Activated naive CD8-positive, alpha-beta T cell treated with anti-CD3 and anti-CD28 coated beads, Interleukin-2, amount 10 ng/mL, durations not matched to agents 7 days and 5 days (primary cell): ENCODE measurements around the gene TRMT2A. TPM values are rescaled to one million over a fixed set of nuclear protein-coding genes. Genes with fewer than 3 reads are reported as not detected.
A peak's percentile ranks its signal among the peaks of the same experiment; 100 is the strongest.

ENCODE experiments used
- ATAC-seq: fragments of 150-1000 bp; cut with Tn5 transposase; one replicate; pipeline ENCODE4 v1.10.0; 2021; ENCODE audit warnings: low read depth, moderate library complexity
- POLR2A ChIA-PET: fragments of 350-600 bp; sonication (Branson Sonifier 250); formaldehyde crosslinking; loops from one replicate; lab custom pipeline; 2021; ENCODE audit warnings: antibody characterized with exemption; lab: Charles Lee
- DNase-seq: peaks from one replicate; pipeline ENCODE4 v3.0.0; 2021
- H3K27ac Mint-ChIP-seq: one replicate; pipeline ENCODE4 v1.8.0; 2022; ENCODE audit warnings: mild to moderate bottlenecking, mixed read lengths
- H3K27me3 Mint-ChIP-seq: one replicate; pipeline ENCODE4 v1.8.0; 2022; ENCODE audit warnings: mild to moderate bottlenecking, moderate library complexity, mixed read lengths
- H3K36me3 Mint-ChIP-seq: one replicate; pipeline ENCODE4 v1.8.0; 2021; ENCODE audit warnings: mild to moderate bottlenecking, mixed read lengths
- H3K4me1 Mint-ChIP-seq: one replicate; pipeline ENCODE4 v1.8.0; 2021; ENCODE audit warnings: mixed read lengths
- H3K4me3 Mint-ChIP-seq: one replicate; pipeline ENCODE4 v1.8.0; 2022; ENCODE audit warnings: mild to moderate bottlenecking, moderate library complexity, mixed read lengths
- H3K9me3 Mint-ChIP-seq: one replicate; pipeline ENCODE4 v1.8.0; 2021; ENCODE audit warnings: mixed read lengths
- total RNA-seq, 2 experiments: library from RNA; stranded (reverse); gene quantifications; one replicate each; pipeline ENCODE4 v1.2.3, GENCODE V29; 2021

The TRMT2A gene
- total RNA-seq, 2 experiments from 2014 or later: 107 to 118 TPM

DNA sequence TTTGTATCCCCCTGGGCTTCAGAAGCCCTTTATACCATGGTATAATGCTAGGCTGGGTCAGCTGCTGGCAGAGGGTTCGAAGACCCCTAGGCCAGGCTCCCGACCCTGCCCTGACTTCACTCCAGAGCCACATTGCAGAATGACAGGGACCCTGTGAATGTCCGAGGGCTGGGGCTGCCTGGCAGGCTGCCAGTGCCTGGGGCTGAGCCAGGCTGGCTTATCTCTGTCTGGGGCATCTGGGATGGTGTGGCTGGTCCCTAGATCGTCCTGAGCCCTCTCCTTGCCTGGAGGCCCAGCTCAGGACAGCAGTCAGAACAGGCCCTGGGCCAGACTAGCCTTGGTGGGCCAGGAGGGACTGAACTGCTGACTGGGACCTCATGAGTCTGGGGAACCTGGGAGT lies 18.2 kb upstream of the TRMT2A start:
- no peak overlapping the region for H3K27ac Mint-ChIP-seq
- H3K36me3 Mint-ChIP-seq: peaks cover 1% of the 10 kb centered on the region
- no peaks in the 10 kb centered on the region for H3K9me3 Mint-ChIP-seq
- ATAC-seq (no peak), DNase-seq (no peak)
- POLR2A ChIA-PET: no interaction called here
- H3K27me3 Mint-ChIP-seq: no peaks in the 10 kb centered on the region
- no peak overlapping the region for H3K4me3 Mint-ChIP-seq
- peaks cover 8% of the 10 kb centered on the region for H3K4me1 Mint-ChIP-seq

DNA sequence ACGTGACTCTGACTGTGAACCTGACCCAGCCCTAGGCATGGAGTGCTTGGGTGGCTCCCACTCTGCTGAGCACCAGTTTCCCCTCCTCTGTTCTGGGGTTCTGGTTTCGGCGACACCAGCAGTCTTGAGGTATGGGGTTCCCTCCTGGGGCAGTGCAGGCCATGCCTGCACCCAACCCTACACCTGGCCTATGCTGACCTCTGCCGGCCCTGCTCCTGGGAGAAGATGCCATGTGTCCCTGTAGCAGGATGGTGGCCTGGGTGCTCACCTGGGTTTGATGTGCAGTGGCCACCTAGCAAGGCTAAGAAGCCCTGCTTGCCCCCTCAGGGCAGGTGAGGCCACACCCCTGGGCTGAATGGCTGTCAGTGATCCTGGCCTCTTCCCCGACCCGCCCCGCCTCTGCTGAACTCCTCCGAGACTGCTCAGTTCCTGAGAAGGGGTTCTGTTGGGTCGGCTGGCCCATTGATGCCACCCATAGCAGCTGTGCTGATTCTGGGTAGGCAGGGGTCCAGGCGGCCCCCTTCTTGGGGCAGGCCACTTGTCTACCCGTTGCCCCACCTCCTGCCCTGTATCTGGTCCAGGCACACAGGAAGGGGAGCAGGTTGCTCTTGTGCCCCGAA lies 17.0 kb upstream of the TRMT2A start:
- Mint-ChIP-seq H3K36me3 (no peaks in the 10 kb centered on the region), H3K9me3 (no peaks in the 10 kb centered on the region), H3K27ac (no peak overlapping the region), H3K4me1 (peaks cover 12% of the 10 kb centered on the region), H3K27me3 (no peaks in the 10 kb centered on the region), H3K4me3 (peak overlapping the region; percentile 49)
- no peak for DNase-seq
- ATAC-seq: no peak
- POLR2A ChIA-PET: no interaction called here

DNA sequence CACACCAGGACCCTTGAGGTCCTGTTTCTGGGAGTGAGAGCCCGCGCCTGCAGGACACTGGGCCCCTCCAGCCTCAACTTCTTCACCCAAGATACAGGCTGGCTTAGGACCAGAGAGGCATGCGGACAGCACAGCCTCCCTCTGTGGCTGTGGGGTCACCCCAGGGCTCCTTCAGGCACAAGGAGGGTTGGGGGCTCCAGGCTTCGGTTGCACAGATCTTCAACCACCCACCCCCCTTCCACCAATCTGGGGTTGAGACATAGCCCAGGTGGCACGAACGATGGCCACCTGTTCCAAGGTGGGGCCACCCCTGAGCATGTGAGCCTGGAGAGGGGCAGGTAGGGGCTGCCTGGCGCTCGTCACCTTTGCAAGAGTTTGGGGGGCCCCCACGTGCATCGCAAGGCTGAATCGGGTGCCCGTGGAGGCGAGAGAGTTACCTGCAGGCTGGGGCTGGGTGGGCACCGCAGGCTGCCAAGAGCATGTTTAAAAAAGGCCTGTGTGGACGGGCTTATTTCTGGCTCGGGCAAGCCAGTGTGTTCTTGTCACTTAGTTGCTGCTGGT lies 15.7 kb upstream of the TRMT2A start:
- H3K4me1 Mint-ChIP-seq: peaks cover 12% of the 10 kb centered on the region
- POLR2A ChIA-PET: no interaction called here
- no peaks in the 10 kb centered on the region for H3K9me3 Mint-ChIP-seq
- peak overlapping the region; percentile 68 for H3K4me3 Mint-ChIP-seq
- DNase-seq (no peak), ATAC-seq (no peak)
- H3K27ac Mint-ChIP-seq: peak overlapping the region; percentile 12
- H3K27me3 Mint-ChIP-seq: no peaks in the 10 kb centered on the region
- H3K36me3 Mint-ChIP-seq: no peaks in the 10 kb centered on the region

GRCh38 chr22:20131859-20132685 lies 15.0 kb upstream of the TRMT2A start:
- POLR2A ChIA-PET: no interaction called here
- H3K27me3 Mint-ChIP-seq: no peaks in the 10 kb centered on the region
- H3K27ac Mint-ChIP-seq: peak overlapping the region; percentile 12
- H3K9me3 Mint-ChIP-seq: no peaks in the 10 kb centered on the region
- H3K4me1 Mint-ChIP-seq: peaks cover 11% of the 10 kb centered on the region
- peak; percentile 5 for ATAC-seq
- peak overlapping the region; percentile 68 for H3K4me3 Mint-ChIP-seq
- H3K36me3 Mint-ChIP-seq: no peaks in the 10 kb centered on the region
- DNase-seq: peak; percentile 59

DNA sequence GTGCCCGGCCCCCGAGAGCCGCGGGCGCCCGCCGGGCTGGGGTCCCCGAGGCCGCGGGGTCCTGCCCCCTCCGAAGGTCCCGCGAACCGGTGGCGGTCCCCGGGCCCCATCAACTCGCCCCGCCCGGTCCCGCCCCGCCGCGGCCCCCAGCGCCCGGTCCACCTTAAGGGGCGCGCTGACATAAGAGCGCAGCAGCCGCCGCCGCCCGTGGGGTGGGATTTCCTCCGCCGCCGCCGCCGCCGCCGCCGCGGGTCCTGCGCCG lies 14.5 kb upstream of the TRMT2A start, which contains the start of gene ZDHHC8:
Gene ZDHHC8, plus strand, starts transcription at position 208 of the 262 bp plus-strand sequence. CDS start 144 bp downstream, outside the sequence.
- Mint-ChIP-seq H3K36me3 (no peaks in the 10 kb centered on the region), H3K27me3 (no peaks in the 10 kb centered on the region), H3K27ac (peak within 1 kb of the TSS; percentile 12), H3K9me3 (no peaks in the 10 kb centered on the region), H3K4me1 (peaks cover 11% of the 10 kb centered on the region), H3K4me3 (peak within 1 kb of the TSS; percentile 68)
- DNase-seq (no peak), ATAC-seq (peak; percentile 48)
- POLR2A ChIA-PET: interaction anchor here (0.9 kb wide), 1 partner anchor 15 kb away, joined by 3 read pairs; the partner anchor contains the start of gene TRMT2A

DNA sequence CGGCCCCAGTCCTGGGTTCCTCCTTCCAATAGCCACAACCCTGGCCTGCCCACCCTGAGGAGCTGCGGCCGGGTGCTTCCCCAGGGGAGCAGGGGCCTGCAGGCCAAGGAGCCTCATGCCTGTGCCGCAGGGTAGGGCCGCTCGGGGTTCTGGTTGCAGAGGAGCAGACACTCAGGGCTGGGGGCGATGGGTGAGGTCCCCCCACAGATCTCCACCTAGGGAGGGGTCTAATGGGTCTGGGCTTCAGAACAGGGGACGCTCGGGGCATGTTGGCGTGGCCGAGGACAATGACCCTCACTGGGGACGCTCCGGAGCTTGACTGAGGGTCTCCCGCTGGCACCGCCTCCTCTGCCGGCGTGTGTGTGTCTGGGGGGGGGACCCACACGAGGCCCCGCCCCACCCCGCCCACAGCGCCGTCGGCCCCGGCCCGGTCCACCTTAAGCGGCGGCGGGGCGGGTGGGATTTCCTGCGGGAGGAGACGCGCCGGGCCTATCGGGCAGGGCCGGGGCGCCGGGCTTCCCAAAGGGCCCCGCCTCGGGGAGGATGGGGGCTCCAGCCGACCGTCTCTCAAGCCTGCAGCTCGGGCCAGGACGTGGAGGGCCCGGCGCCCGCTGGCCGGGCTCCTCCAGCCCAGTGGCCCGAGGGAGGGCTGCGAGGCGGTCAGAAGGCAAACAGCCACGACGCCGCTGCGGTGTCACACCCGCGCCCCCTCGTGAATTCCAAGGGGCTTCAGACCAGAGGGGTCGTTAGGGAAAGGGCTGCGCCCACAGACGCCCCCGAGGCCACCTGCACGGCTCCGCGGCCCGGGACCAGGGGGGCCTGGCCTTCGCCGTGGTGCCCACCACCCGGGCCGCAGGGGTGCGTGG lies 13.9 kb upstream of the TRMT2A start:
- POLR2A ChIA-PET: interaction anchor here (0.7 to 1.7 kb wide), 5 partner anchors 13 to 247 kb away, joined by 3 to 9 read pairs (median 3); partner anchors contain the start of genes TANGO2 and TRMT2A
- no peaks in the 10 kb centered on the region for H3K9me3 Mint-ChIP-seq
- H3K4me1 Mint-ChIP-seq: peaks cover 9% of the 10 kb centered on the region
- no peak overlapping the region for H3K27ac Mint-ChIP-seq
- ATAC-seq (peak; percentile 54), DNase-seq (peak; percentile 81)
- H3K36me3 Mint-ChIP-seq: peaks cover 2% of the 10 kb centered on the region
- H3K4me3 Mint-ChIP-seq: peak overlapping the region; percentile 60
- no peaks in the 10 kb centered on the region for H3K27me3 Mint-ChIP-seq

DNA sequence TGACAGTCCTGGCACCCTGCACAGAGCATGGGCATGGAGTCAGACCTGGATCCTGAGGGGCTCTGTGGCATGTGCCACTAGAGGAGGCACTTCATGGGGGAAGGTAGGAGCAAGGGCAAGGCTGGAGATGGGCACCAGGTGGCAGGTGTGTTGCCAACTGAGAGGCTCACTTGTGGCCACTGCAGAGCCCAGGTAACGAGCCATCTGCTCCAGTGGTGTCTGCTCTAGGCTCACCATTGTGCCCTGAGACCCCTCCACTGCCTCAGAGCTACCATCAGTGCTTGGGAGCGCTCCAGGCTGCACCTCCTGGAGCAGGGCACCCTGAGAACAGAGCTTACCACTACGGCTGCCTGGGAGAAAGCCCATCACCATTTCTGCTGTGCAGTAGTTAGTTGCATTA lies 13.3 kb upstream of the TRMT2A start:
- Mint-ChIP-seq H3K27ac (no peak overlapping the region), H3K27me3 (no peaks in the 10 kb centered on the region), H3K36me3 (peaks cover 3% of the 10 kb centered on the region), H3K4me3 (no peak overlapping the region), H3K4me1 (peaks cover 9% of the 10 kb centered on the region), H3K9me3 (no peaks in the 10 kb centered on the region)
- ATAC-seq (no peak), DNase-seq (no peak)
- POLR2A ChIA-PET: interaction anchor here (0.7 to 1.7 kb wide), 4 partner anchors 13 to 248 kb away, joined by 3 to 9 read pairs (median 4); partner anchors contain the start of genes TANGO2 and TRMT2A

DNA sequence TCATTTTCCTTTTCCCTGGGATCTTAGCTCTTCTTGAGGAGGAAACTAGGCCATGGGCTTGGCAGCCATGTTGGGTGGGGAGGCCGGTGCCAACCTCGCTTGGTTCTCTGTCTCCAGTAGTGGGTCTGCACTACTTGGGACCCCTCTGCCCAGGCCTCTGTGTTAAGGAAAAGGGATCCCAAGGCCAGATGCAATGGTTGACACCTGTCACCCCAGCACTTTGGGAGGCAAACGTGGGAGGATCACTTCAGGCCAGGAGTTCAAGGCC lies 12.7 kb upstream of the TRMT2A start:
- POLR2A ChIA-PET: interaction anchor here (0.7 to 1.7 kb wide), 4 partner anchors 12 to 159 kb away, joined by 3 to 9 read pairs (median 4); partner anchors contain the start of genes TANGO2 and TRMT2A
- ATAC-seq (no peak), DNase-seq (no peak)
- Mint-ChIP-seq H3K36me3 (peaks cover 3% of the 10 kb centered on the region), H3K27me3 (no peaks in the 10 kb centered on the region), H3K4me3 (no peak overlapping the region), H3K27ac (no peak overlapping the region), H3K4me1 (peaks cover 9% of the 10 kb centered on the region), H3K9me3 (no peaks in the 10 kb centered on the region)

GRCh38 chr22:20128902-20129746 lies 12.1 kb upstream of the TRMT2A start:
- Mint-ChIP-seq H3K4me3 (no peak overlapping the region), H3K9me3 (no peaks in the 10 kb centered on the region), H3K27ac (peak overlapping the region; percentile 54), H3K4me1 (peaks cover 9% of the 10 kb centered on the region), H3K36me3 (peaks cover 3% of the 10 kb centered on the region), H3K27me3 (no peaks in the 10 kb centered on the region)
- POLR2A ChIA-PET: interaction anchor here (0.7 to 1.7 kb wide), 5 partner anchors 11 to 159 kb away, joined by 3 to 9 read pairs (median 4); partner anchors contain the start of genes TANGO2 and TRMT2A
- DNase-seq (peak; percentile 69), ATAC-seq (peak; percentile 38)

GRCh38 chr22:20128619-20128901 lies 11.5 kb upstream of the TRMT2A start:
- POLR2A ChIA-PET: interaction anchor here (1.1 to 1.4 kb wide), 2 partner anchors 11 to 19 kb away, joined by 3 to 6 read pairs; partner anchors contain the start of gene TRMT2A
- peaks cover 9% of the 10 kb centered on the region for H3K4me1 Mint-ChIP-seq
- no peaks in the 10 kb centered on the region for H3K27me3 Mint-ChIP-seq
- H3K9me3 Mint-ChIP-seq: no peaks in the 10 kb centered on the region
- ATAC-seq (no peak), DNase-seq (no peak)
- H3K4me3 Mint-ChIP-seq: no peak overlapping the region
- peaks cover 5% of the 10 kb centered on the region for H3K36me3 Mint-ChIP-seq
- H3K27ac Mint-ChIP-seq: peak overlapping the region; percentile 54

GRCh38 chr22:20127869-20128618 lies 11.0 kb upstream of the TRMT2A start:
- H3K4me1 Mint-ChIP-seq: peaks cover 9% of the 10 kb centered on the region
- no peak for ATAC-seq
- POLR2A ChIA-PET: interaction anchor here (0.6 to 1.4 kb wide), 4 partner anchors 11 to 157 kb away, joined by 3 to 6 read pairs (median 4); partner anchors contain the start of gene TRMT2A

More at GRCh38 chr22:20127869-20128618, 11.0 kb upstream of the TRMT2A start:
- Mint-ChIP-seq H3K36me3 (peaks cover 5% of the 10 kb centered on the region), H3K9me3 (no peaks in the 10 kb centered on the region), H3K4me3 (no peak overlapping the region), H3K27ac (no peak overlapping the region), H3K27me3 (no peaks in the 10 kb centered on the region)
- no peak for DNase-seq
